K562 (cell line): Measurements from ENCODE around the gene FYB1. TPM values are rescaled to one million over a fixed set of nuclear protein-coding genes. Genes with fewer than 3 reads are reported as not detected.

Source experiments
- CHD7 ChIP-seq: fragments of 200-600 bp; sonication (generic); IDR thresholded peaks from one replicate; pipeline ENCODE4 v1.6.1; 2012; ENCODE audit warnings: mild to moderate bottlenecking, low read depth, low read length, inconsistent platforms
- CTBP1 ChIP-seq: fragments of 450-650 bp; IDR thresholded peaks from 2 replicates; pipeline ENCODE4 v1.6.1; 2016; ENCODE audit warnings: borderline replicate concordance
- CXXC5 ChIP-seq: fragments of 250-450 bp; sonication (Bioruptor Pico); IDR thresholded peaks from 2 replicates; pipeline ENCODE4 v1.8.0; 2022; ENCODE audit warnings: inconsistent platforms, mild to moderate bottlenecking, moderate library complexity
- KDM1A ChIP-seq, 2 experiments: fragments of 450-650 bp; IDR thresholded peaks; 2 replicates each; pipeline ENCODE4 v1.6.1; 2016; ENCODE audit warnings: mild to moderate bottlenecking in 2 of 2
- MTA1 ChIP-seq: fragments of 450-650 bp; IDR thresholded peaks from 2 replicates; pipeline ENCODE4 v1.6.1; 2017; ENCODE audit warnings: borderline replicate concordance
- PTBP1 ChIP-seq: fragments of 200-400 bp; formaldehyde crosslinking; IDR thresholded peaks from 2 replicates; pipeline ENCODE4 v1.6.1; 2017; ENCODE audit warnings: low read depth, low read length
- SLC30A9 ChIP-seq: fragments of 250-450 bp; sonication (Bioruptor Pico); IDR thresholded peaks from 2 replicates; pipeline ENCODE4 v1.8.0; 2022; ENCODE audit warnings: mild to moderate bottlenecking, moderate library complexity
- ZNF282 ChIP-seq: sonication (generic); formaldehyde crosslinking; IDR thresholded peaks from 2 replicates; pipeline ENCODE4 v1.8.1; 2023; ENCODE audit warnings: missing genetic modification reagents
- polyA plus RNA-seq, 8 experiments: library from polyadenylated mRNA; depleted of rRNA in 4 of 8; stranded (reverse) in 5 of 8; unstranded in 3 of 8; fragments of >200 nt; fragmentation: Nextera tagmentation in 2 of 8; fragmentation: Illumina TruSeq in 1 of 8; extraction: Ambion mirVana in 2 of 8; extraction: Trizol in 1 of 8; gene quantifications; 2 replicates each; pipeline versions ENCODE4 v1.2.1 to v1.2.3, GENCODE V29; 2011 to 2014; ENCODE audit warnings: inconsistent platforms in 1 of 8, missing spikeins in 1 of 8
- total RNA-seq, 7 experiments: library from RNA; depleted of rRNA in 6 of 7; stranded (reverse); fragments of >200 nt in 6 of 7; fragmentation: Illumina TruSeq in 2 of 7; extraction: Trizol in 2 of 7; gene quantifications; 2 replicates each; pipeline versions ENCODE4 v1.2.1 to v1.2.3, GENCODE V29; 2011 to 2021; ENCODE audit warnings: low replicate concordance in 1 of 7
- TF ChIP-seq, protein P1 (sequence below): fragments of 250-450 bp; sonication (Bioruptor Pico); IDR thresholded peaks from 2 replicates; pipeline ENCODE4 v1.4.0; 2020; ENCODE audit warnings: mild to moderate bottlenecking
- TF ChIP-seq, protein P2 (sequence below): fragments of 450-650 bp; IDR thresholded peaks from 2 replicates; pipeline ENCODE4 v1.6.1; 2017; ENCODE audit warnings: antibody characterized with exemption, mild to moderate bottlenecking

The FYB1 gene
- total and polyA plus RNA-seq, 9 of the 15 experiments (the other 6 are each of a cell fraction or from before 2014, with no cell fraction given) = 4.7 to 31.5 (median 9.7) TPM

DNA sequence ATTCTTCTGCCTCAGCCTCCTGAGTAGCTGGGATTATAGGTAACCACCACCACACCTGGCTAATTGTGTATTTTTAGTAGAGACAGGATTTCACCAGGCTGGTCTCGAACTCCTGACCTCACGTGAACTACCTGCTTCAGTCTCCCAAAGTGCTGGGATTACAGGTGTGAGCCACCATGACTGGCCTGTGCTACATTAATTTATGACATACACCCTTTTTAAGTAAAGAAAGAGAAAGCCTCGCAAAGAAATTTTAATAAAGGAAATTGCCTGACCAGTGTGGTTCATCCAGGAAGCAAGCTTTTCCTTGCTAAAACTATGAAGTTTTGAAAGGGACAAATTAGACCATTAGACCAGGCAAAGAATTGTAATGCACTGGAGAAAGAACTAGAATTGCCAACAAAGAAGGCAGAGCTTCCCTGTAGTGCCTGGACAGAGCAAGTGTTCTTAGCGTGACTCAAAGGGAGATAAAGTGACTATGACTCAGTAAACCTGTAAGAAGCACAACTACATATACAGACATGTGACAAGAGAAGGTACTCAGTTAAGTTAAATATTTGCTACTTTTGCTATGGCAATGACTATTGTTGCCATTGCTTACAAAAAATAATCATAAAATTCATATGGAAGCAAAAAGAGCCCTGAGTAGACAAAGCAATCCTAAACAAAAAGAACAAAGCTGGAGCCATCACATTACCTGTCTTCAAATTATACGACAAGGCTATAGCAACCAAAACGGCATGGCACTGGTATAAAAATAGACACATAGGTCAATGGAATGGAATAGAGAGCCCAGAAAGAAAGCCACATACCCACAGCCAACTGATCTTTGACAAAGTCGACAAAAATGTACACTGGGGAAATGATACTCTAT lies 54.6 kb downstream of the FYB1 start (continued):
- TF ChIP-seq CHD7 (no peak), CTBP1 (no peak), PTBP1 (no peak), SLC30A9 (CRISPR knock-in tag) (no peak), CXXC5 (CRISPR knock-in tag) (no peak; the same call in none of the 2 replicates), MTA1 (peak; percentile 50; the same call in 1 of the 2 replicates), ZNF282 (CRISPR knock-in tag) (no peak), KDM1A (IDR thresholded peaks at IDR 0.05) (peak in 1 of 2 experiments; percentile 39; a peak in 1 of 4 replicates)
- TF ChIP-seq, protein P1, sequence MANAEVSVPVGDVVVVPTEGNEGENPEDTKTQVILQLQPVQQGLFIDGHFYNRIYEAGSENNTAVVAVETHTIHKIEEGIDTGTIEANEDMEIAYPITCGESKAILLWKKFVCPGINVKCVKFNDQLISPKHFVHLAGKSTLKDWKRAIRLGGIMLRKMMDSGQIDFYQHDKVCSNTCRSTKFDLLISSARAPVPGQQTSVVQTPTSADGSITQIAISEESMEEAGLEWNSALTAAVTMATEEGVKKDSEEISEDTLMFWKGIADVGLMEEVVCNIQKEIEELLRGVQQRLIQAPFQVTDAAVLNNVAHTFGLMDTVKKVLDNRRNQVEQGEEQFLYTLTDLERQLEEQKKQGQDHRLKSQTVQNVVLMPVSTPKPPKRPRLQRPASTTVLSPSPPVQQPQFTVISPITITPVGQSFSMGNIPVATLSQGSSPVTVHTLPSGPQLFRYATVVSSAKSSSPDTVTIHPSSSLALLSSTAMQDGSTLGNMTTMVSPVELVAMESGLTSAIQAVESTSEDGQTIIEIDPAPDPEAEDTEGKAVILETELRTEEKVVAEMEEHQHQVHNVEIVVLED (CRISPR knock-in tag) = no peak
- TF ChIP-seq, protein P2, sequence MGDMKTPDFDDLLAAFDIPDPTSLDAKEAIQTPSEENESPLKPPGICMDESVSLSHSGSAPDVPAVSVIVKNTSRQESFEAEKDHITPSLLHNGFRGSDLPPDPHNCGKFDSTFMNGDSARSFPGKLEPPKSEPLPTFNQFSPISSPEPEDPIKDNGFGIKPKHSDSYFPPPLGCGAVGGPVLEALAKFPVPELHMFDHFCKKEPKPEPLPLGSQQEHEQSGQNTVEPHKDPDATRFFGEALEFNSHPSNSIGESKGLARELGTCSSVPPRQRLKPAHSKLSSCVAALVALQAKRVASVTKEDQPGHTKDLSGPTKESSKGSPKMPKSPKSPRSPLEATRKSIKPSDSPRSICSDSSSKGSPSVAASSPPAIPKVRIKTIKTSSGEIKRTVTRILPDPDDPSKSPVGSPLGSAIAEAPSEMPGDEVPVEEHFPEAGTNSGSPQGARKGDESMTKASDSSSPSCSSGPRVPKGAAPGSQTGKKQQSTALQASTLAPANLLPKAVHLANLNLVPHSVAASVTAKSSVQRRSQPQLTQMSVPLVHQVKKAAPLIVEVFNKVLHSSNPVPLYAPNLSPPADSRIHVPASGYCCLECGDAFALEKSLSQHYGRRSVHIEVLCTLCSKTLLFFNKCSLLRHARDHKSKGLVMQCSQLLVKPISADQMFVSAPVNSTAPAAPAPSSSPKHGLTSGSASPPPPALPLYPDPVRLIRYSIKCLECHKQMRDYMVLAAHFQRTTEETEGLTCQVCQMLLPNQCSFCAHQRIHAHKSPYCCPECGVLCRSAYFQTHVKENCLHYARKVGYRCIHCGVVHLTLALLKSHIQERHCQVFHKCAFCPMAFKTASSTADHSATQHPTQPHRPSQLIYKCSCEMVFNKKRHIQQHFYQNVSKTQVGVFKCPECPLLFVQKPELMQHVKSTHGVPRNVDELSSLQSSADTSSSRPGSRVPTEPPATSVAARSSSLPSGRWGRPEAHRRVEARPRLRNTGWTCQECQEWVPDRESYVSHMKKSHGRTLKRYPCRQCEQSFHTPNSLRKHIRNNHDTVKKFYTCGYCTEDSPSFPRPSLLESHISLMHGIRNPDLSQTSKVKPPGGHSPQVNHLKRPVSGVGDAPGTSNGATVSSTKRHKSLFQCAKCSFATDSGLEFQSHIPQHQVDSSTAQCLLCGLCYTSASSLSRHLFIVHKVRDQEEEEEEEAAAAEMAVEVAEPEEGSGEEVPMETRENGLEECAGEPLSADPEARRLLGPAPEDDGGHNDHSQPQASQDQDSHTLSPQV = peak; percentile 97
